Liver (tissue), 9 donors: Measurements from ENCODE around the gene SEL1L. TPM values are rescaled to one million over a fixed set of nuclear protein-coding genes. Genes with fewer than 3 reads are reported as not detected.

Experiments used
- DNase-seq: peaks from one replicate; pipeline ENCODE4 v3.0.0-alpha.2; 2017; ENCODE audit warnings: low spot score
- H3K27ac ChIP-seq, 2 donors: one replicate each; pipeline ENCODE4 v1.7.0; 2013; ENCODE audit warnings: inconsistent platforms in 2 of 2, low read length in 2 of 2, control low read depth in 1 of 2, low read depth in 1 of 2, mild to moderate bottlenecking in 1 of 2
- H3K27me3 ChIP-seq, 4 donors: one replicate each; pipeline versions ENCODE4 v1.6.1 to v1.7.0; 2013; ENCODE audit warnings: low read length in 3 of 4, inconsistent platforms in 1 of 4, mild to moderate bottlenecking in 1 of 4, moderate library complexity in 1 of 4; ENCODE audit not compliant: control insufficient read depth in 4 of 4, insufficient read depth in 4 of 4
- H3K36me3 ChIP-seq, 4 donors: one replicate each; pipeline versions ENCODE4 v1.6.1 to v1.7.0; 2013; ENCODE audit warnings: low read length in 3 of 4, mild to moderate bottlenecking in 3 of 4, low read depth in 1 of 4, moderate library complexity in 1 of 4; ENCODE audit not compliant: control insufficient read depth in 4 of 4, insufficient read depth in 3 of 4
- H3K4me1 ChIP-seq, 4 donors: one replicate each; pipeline versions ENCODE4 v1.6.1 to v1.7.0; 2013; ENCODE audit warnings: low read length in 3 of 4, mild to moderate bottlenecking in 3 of 4, moderate library complexity in 1 of 4; ENCODE audit not compliant: control insufficient read depth in 4 of 4, insufficient read depth in 4 of 4
- H3K4me3 ChIP-seq, 3 donors: one replicate each; pipeline versions ENCODE4 v1.6.1 to v1.7.0; 2013; ENCODE audit warnings: low read length in 3 of 3, control low read depth in 1 of 3, low read depth in 1 of 3, mild to moderate bottlenecking in 1 of 3
- H3K9ac ChIP-seq, 2 donors: one replicate each; pipeline ENCODE4 v1.7.0; 2013; ENCODE audit warnings: low read length in 2 of 2, mild to moderate bottlenecking in 2 of 2, moderate library complexity in 2 of 2, control low read depth in 1 of 2, low read depth in 1 of 2
- H3K9me3 ChIP-seq, 4 donors: one replicate each; pipeline versions ENCODE4 v1.6.1 to v1.7.0; 2013; ENCODE audit warnings: low read length in 3 of 4; ENCODE audit not compliant: control insufficient read depth in 4 of 4
- FOXA2 ChIP-seq: IDR thresholded peaks from 2 replicates; pipeline ENCODE4 v1.6.1; 2016; ENCODE audit warnings: antibody characterized with exemption
- GABPA ChIP-seq, 2 donors: IDR thresholded peaks in 1 of 2; conservative IDR thresholded peaks in 1 of 2; 2 replicates each; pipeline ENCODE4 v1.6.1; 2016; ENCODE audit warnings: antibody characterized with exemption in 2 of 2, mild to moderate bottlenecking in 1 of 2, moderate library complexity in 1 of 2
- HNF4G ChIP-seq: IDR thresholded peaks from 2 replicates; pipeline ENCODE4 v1.6.1; 2016; ENCODE audit warnings: antibody characterized with exemption
- JUND ChIP-seq, 2 donors: IDR thresholded peaks; 2 replicates each; pipeline ENCODE4 v1.6.1; 2016; ENCODE audit warnings: antibody characterized with exemption in 2 of 2
- RAD21 ChIP-seq, 2 donors: IDR thresholded peaks; 2 replicates each; pipeline ENCODE4 v1.6.1; 2016; ENCODE audit warnings: antibody characterized with exemption in 2 of 2, mild to moderate bottlenecking in 2 of 2
- RXRA ChIP-seq, 2 donors: IDR thresholded peaks; 2 replicates each; pipeline ENCODE4 v1.6.1; 2017 to 2018; ENCODE audit warnings: antibody characterized with exemption in 2 of 2, mild to moderate bottlenecking in 1 of 2
- SP1 ChIP-seq: IDR thresholded peaks from 2 replicates; pipeline ENCODE4 v1.6.1; 2018; ENCODE audit warnings: antibody characterized with exemption, mild to moderate bottlenecking
- YY1 ChIP-seq: IDR thresholded peaks from 2 replicates; pipeline ENCODE4 v1.6.1; 2016; ENCODE audit warnings: antibody characterized with exemption, mild to moderate bottlenecking
- WGBS: extraction: QIAGEN DNeasy Blood & Tissue Kit; methylation state at CpG from one replicate; pipeline ENCODE4 v1.1.7; 2013; 5-methylcytosine and 5-hydroxymethylcytosine counted together
- polyA plus RNA-seq, 2 donors: library from polyadenylated mRNA; stranded (reverse) in 1 of 2; unstranded in 1 of 2; fragments of 200-250 nt in 1 of 2; fragments of >200 nt in 1 of 2; fragmentation: Nextera tagmentation in 1 of 2; extraction: Ambion mirVana in 1 of 2; gene quantifications; one replicate each; pipeline versions ENCODE4 v1.2.1 to v1.2.3, GENCODE V29; 2013 to 2015
- total RNA-seq, 2 donors: library from RNA; depleted of rRNA; stranded (reverse); fragments of >200 nt; gene quantifications; one replicate each; pipeline ENCODE4 v1.2.3, GENCODE V29; 2014
- TF ChIP-seq, protein P1 (sequence below): IDR thresholded peaks from 2 replicates; pipeline ENCODE4 v1.6.1; 2016; ENCODE audit warnings: antibody characterized with exemption
- TF ChIP-seq, protein P2 (sequence below): IDR thresholded peaks from 2 replicates; pipeline ENCODE4 v1.6.1; 2016; ENCODE audit warnings: antibody characterized with exemption
- donor health status: healthy.
- donor health status: healthy.
- donor health status: healthy.
- donor health status: healthy.
- donor health status: healthy.

Gene SEL1L
- total and polyA plus RNA-seq, 4 donors = 40.7 to 117 (median 45.6) TPM

DNA sequence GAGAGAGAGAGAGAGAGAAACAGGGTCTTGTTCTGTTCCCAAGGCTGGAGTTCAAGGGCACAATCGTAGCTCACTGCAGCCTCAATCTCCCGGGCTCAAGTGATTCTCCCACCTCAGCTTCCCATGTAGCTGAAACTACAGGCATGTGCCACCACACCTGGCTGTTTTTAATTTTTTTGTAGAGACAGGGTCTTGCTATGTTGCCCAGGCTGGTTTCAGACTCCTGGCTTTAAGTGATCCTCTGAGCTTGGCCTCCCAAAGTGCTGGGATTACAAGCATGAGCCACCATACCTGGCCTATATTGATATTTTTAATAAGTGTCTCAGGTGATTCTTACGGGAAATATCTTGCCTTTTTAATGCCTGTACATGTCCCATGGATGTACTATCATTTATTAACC is 82.7 kb downstream of the SEL1L start:
- Histone ChIP-seq H3K9ac (no peak overlapping the region), H3K27ac (no peak overlapping the region), H3K4me1 (peaks cover 0 to 8% (median 6%) of the 10 kb centered on the region in 4 donors), H3K4me3 (no peak overlapping the region), H3K36me3 (no peaks in the 10 kb centered on the region), H3K27me3 (no peaks in the 10 kb centered on the region), H3K9me3 (no peaks in the 10 kb centered on the region)
- DNase-seq = no peak
- TF ChIP-seq HNF4G (no peak), SP1 (no peak), YY1 (no peak)
- TF ChIP-seq, protein P1, sequence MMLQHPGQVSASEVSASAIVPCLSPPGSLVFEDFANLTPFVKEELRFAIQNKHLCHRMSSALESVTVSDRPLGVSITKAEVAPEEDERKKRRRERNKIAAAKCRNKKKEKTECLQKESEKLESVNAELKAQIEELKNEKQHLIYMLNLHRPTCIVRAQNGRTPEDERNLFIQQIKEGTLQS = no peak
- 94% methylated on average over 3 of the region's 3 CpGs for WGBS

DNA sequence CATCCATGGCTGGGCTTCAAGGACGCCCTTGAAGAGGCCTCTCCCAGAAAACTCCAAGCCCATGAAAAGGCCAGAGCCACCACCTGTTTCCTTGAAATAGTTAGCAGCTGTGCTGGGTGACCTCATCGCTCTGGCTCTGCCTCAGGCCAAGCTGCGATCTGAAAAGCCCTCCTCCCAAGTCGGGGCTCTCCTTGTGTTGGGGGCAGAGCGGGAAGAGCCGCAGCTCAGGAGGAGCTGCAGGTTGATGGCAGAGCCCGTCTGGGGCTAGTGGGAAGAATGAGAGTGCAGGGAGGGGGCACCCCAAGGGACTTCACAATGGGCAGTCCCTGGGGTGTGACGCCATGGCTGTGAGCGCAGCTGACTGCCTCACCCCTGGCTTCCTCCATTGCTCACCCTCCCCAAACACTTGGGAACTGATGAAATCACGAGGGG is 83.5 kb downstream of the SEL1L start:
- no peak overlapping the region for H3K9ac ChIP-seq

DNA sequence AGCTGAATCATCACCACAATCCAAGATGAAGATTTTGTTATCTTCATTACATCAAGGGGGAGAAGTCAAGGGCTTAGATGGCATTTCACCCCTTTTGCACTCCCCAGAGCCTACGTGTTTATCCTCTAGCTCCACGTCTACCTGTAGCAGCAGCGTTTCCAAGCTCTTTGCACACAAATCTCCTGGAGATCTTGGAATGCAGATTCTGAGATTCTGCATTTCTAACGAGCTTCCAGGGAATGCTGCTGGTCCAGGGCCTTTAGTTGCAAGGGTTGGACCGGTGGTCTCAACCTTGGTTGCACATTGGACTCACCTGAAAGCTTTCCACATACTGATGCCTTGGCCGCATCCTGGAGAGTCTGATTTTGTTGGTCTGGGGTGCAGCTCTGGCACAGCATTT is 84.1 kb downstream of the SEL1L start:
- no peak for TF ChIP-seq FOXA2
- TF ChIP-seq, protein P2, sequence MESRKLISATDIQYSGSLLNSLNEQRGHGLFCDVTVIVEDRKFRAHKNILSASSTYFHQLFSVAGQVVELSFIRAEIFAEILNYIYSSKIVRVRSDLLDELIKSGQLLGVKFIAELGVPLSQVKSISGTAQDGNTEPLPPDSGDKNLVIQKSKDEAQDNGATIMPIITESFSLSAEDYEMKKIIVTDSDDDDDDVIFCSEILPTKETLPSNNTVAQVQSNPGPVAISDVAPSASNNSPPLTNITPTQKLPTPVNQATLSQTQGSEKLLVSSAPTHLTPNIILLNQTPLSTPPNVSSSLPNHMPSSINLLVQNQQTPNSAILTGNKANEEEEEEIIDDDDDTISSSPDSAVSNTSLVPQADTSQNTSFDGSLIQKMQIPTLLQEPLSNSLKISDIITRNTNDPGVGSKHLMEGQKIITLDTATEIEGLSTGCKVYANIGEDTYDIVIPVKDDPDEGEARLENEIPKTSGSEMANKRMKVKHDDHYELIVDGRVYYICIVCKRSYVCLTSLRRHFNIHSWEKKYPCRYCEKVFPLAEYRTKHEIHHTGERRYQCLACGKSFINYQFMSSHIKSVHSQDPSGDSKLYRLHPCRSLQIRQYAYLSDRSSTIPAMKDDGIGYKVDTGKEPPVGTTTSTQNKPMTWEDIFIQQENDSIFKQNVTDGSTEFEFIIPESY = no peak
- TF ChIP-seq RAD21 (IDR thresholded peaks at IDR 0.05) = no peak
- H3K4me3 ChIP-seq = no peak overlapping the region

More for the DNA sequence above, 83.5 kb downstream of the SEL1L start:
- no peak for TF ChIP-seq SP1
- no peak for TF ChIP-seq RXRA (IDR thresholded peaks at IDR 0.05)
- TF ChIP-seq, protein P2 = no peak
- TF ChIP-seq GABPA (IDR thresholded peaks at IDR 0.05 in 1 of 2, conservative IDR thresholded peaks at IDR 0.05 in 1 of 2) = no peak
- no peak for TF ChIP-seq JUND (IDR thresholded peaks at IDR 0.05)
- TF ChIP-seq RAD21 (IDR thresholded peaks at IDR 0.05) = no peak
- no peak overlapping the region for H3K27ac ChIP-seq
- H3K27me3 ChIP-seq = no peaks in the 10 kb centered on the region
- no peaks in the 10 kb centered on the region for H3K36me3 ChIP-seq
- peaks cover 0 to 8% (median 6%) of the 10 kb centered on the region in 4 donors for H3K4me1 ChIP-seq
- no peak overlapping the region for H3K4me3 ChIP-seq
- H3K9me3 ChIP-seq = no peaks in the 10 kb centered on the region
- 82% methylated on average over 10 of the region's 10 CpGs for WGBS
- DNase-seq = no peak

More for the DNA sequence above, 84.1 kb downstream of the SEL1L start:
- Histone ChIP-seq H3K9me3 (no peaks in the 10 kb centered on the region), H3K27me3 (no peaks in the 10 kb centered on the region), H3K4me1 (peaks cover 0 to 8% (median 6%) of the 10 kb centered on the region in 4 donors), H3K36me3 (no peaks in the 10 kb centered on the region), H3K27ac (no peak overlapping the region), H3K9ac (no peak overlapping the region)
- WGBS = 74% methylated on average over 6 of the region's 6 CpGs
- no peak for DNase-seq
